ENCODE results near the gene LAMA2.
"Not testable (repeated sequence)": the region's sequence is repeated elsewhere in the genome, so short reads cannot be mapped to it uniquely, and the experiment has no call there.

Gene LAMA2

GRCh38 chr6:129084406-129084805 is 201.5 kb downstream of the LAMA2 start:
- no peak for TF ChIP-seq CTCF (conservative IDR thresholded peaks at IDR 0.05; ENCODE audit: low read depth, low read length)
- H3K4me3 ChIP-seq (ENCODE audit: low read depth, low read length), result no peak overlapping the region
- DNase-seq (ENCODE audit: low read depth), result no peak

- not testable (repeated sequence) for H3K4me3 ChIP-seq (ENCODE audit: low read depth, low read length); DNase-seq (ENCODE audit: low read depth)
These were observed 205.5 kb downstream of the LAMA2 start for GRCh38 chr6:129088481-129088880.

GRCh38 chr6:129089357-129089756 is 206.4 kb downstream of the LAMA2 start:
- no peak overlapping the region for H3K4me3 ChIP-seq (ENCODE audit: low read depth, low read length)
- DNase-seq (ENCODE audit: low read depth), result no peak
- no peak for TF ChIP-seq CTCF (conservative IDR thresholded peaks at IDR 0.05; ENCODE audit: low read depth, low read length)

GRCh38 chr6:129094147-129094546 is 211.2 kb downstream of the LAMA2 start:
- DNase-seq (ENCODE audit: low read depth), result no peak
- H3K4me3 ChIP-seq (ENCODE audit: low read depth, low read length), result no peak overlapping the region
- no peak for TF ChIP-seq CTCF (conservative IDR thresholded peaks at IDR 0.05; ENCODE audit: low read depth, low read length)

GRCh38 chr6:129096651-129097290 is 213.8 kb downstream of the LAMA2 start:
- DNase-seq (ENCODE audit: low read depth), result no peak
- TF ChIP-seq CTCF (conservative IDR thresholded peaks at IDR 0.05; ENCODE audit: low read depth, low read length), result no peak
- no peak overlapping the region for H3K4me3 ChIP-seq (ENCODE audit: low read depth, low read length)

- H3K4me3 ChIP-seq (ENCODE audit: low read depth, low read length), result no peak overlapping the region
- no peak for TF ChIP-seq CTCF (conservative IDR thresholded peaks at IDR 0.05; ENCODE audit: low read depth, low read length)
These were observed 215.2 kb downstream of the LAMA2 start for GRCh38 chr6:129098061-129098553.

GRCh38 chr6:129099696-129100095 is 216.8 kb downstream of the LAMA2 start:
- no peak for TF ChIP-seq CTCF (conservative IDR thresholded peaks at IDR 0.05; ENCODE audit: low read depth, low read length)
- H3K4me3 ChIP-seq (ENCODE audit: low read depth, low read length), result no peak overlapping the region
- DNase-seq (ENCODE audit: low read depth), result no peak

More at GRCh38 chr6:129098061-129098553, 215.2 kb downstream of the LAMA2 start:
- no peak for DNase-seq (ENCODE audit: low read depth)

Data from choroid plexus epithelial cell (primary cell).